Esophagus squamous epithelium (tissue), 4 donors: ENCODE results near the gene FAT4.

ENCODE experiments used
- POLR2A ChIP-seq, 4 donors: fragments of 450-650 bp; IDR thresholded peaks; one replicate each; pipeline ENCODE4 v1.6.1; 2017; ENCODE audit warnings: antibody characterized with exemption in 4 of 4, mild to moderate bottlenecking in 4 of 4, moderate library complexity in 3 of 4
- TF ChIP-seq, protein P1 (sequence below), 6 experiments: fragments of 450-650 bp in 4 of 6; fragments of 200-600 bp in 2 of 6; sonication (generic) in 2 of 6; IDR thresholded peaks; one replicate each; pipeline ENCODE4 v1.5.1; 2016 to 2019; ENCODE audit warnings: antibody characterized with exemption in 6 of 6, mild to moderate bottlenecking in 4 of 6, moderate library complexity in 4 of 6

DNA sequence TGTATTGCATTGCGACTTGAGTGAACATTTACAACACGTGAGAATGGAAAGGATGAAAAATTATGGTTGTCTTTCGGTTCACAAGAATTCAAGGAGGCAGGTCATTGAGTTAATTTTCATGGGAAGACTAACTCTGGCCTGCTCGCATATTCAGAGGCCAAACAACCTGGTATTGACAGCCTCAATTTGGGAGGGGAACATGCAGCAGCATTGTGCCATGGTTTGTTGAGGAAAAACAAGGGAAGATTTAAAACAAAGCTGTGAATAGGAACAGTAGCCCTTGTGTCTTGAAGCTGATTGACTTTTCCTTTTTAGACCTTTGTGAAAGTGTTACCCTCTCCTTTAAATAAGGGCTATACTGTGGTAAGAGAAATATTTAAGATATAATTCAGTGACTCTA lies 31.9 kb downstream of the FAT4 start:
- TF ChIP-seq, protein P1, sequence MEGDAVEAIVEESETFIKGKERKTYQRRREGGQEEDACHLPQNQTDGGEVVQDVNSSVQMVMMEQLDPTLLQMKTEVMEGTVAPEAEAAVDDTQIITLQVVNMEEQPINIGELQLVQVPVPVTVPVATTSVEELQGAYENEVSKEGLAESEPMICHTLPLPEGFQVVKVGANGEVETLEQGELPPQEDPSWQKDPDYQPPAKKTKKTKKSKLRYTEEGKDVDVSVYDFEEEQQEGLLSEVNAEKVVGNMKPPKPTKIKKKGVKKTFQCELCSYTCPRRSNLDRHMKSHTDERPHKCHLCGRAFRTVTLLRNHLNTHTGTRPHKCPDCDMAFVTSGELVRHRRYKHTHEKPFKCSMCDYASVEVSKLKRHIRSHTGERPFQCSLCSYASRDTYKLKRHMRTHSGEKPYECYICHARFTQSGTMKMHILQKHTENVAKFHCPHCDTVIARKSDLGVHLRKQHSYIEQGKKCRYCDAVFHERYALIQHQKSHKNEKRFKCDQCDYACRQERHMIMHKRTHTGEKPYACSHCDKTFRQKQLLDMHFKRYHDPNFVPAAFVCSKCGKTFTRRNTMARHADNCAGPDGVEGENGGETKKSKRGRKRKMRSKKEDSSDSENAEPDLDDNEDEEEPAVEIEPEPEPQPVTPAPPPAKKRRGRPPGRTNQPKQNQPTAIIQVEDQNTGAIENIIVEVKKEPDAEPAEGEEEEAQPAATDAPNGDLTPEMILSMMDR (IDR thresholded peaks at IDR 0.05) = no peak
- no peak for TF ChIP-seq POLR2A (IDR thresholded peaks at IDR 0.05)
